Measurements from ENCODE around the gene NFIX. TPM values are rescaled to one million over a fixed set of nuclear protein-coding genes. Genes with fewer than 3 reads are reported as not detected.

The NFIX gene
- total RNA-seq, 4 donors from 2014 or later: 31.9 to 128 (median 105) TPM

DNA sequence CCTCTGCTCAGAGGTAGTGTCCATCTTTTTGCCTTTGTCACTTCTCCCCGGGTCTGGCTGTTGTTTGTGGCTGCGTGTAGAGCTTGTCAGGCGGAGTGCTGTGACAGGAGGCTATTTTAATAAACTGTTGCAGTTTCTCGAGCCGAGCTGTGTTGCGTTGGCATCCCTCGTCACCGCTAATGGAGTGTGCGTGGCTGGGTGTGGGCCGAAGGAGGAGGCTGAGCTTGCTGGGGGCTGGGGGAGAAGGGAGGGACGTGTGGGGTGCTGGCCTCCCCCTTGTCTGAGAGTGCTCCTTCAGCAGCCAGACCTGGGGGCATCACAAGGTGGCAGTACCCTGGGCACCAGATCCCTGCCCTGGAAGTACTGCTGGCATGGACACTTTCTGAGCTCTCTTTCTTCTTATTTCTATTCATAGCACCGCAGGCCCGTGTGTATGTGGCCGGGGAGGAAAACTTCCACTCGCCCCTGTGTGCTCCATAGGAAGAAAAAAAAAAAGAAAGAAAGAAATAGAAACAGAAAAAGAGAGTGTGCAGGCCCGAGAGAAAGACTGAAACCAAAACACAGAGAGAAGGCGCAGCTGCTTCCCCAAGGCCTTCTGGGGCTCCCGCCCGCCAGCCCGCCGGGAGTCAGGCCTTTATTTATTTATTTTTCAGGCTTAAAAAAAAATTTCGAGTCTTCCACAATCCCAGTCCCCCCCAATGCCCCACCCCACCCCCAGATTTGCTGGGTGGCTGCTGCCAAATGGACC, 27.0 kb downstream of the NFIX start:
- ATAC-seq (peak; percentile 53 to 58), DNase-seq (peak; percentile 64 to 88)
- intact Hi-C loops (cut with DNase I; ENCODE audit: low total_unique reads) (loop anchor here (5.0 kb wide), 1 partner anchor 1035 kb away; no protein-coding TSS in a partner anchor), in situ Hi-C loops (cut with MboI; ENCODE audit: low sequenced_read_pairs in 4 of 4) (no loop called here)
- H3K27ac ChIP-seq: peak overlapping the region; percentile 97 to 100 (median 99)
- TF ChIP-seq, protein P1, sequence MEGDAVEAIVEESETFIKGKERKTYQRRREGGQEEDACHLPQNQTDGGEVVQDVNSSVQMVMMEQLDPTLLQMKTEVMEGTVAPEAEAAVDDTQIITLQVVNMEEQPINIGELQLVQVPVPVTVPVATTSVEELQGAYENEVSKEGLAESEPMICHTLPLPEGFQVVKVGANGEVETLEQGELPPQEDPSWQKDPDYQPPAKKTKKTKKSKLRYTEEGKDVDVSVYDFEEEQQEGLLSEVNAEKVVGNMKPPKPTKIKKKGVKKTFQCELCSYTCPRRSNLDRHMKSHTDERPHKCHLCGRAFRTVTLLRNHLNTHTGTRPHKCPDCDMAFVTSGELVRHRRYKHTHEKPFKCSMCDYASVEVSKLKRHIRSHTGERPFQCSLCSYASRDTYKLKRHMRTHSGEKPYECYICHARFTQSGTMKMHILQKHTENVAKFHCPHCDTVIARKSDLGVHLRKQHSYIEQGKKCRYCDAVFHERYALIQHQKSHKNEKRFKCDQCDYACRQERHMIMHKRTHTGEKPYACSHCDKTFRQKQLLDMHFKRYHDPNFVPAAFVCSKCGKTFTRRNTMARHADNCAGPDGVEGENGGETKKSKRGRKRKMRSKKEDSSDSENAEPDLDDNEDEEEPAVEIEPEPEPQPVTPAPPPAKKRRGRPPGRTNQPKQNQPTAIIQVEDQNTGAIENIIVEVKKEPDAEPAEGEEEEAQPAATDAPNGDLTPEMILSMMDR (IDR thresholded peaks at IDR 0.05 in 4 of 5, conservative IDR thresholded peaks at IDR 0.05 in 1 of 5): no peak
- peak; percentile 66 to 82 for TF ChIP-seq POLR2A (IDR thresholded peaks at IDR 0.05)
- H3K4me3 ChIP-seq: peak overlapping the region; percentile 41 to 55 (median 51)
- H3K27me3 ChIP-seq: no peaks in the 10 kb centered on the region
- H3K9me3 ChIP-seq: no peaks in the 10 kb centered on the region
- H3K36me3 ChIP-seq: no peaks in the 10 kb centered on the region
- peaks cover 77 to 90% of the 10 kb centered on the region in 2 donors for H3K4me1 ChIP-seq

GRCh38 chr19:13022859-13023636, 27.8 kb downstream of the NFIX start:
- H3K9me3 ChIP-seq: no peaks in the 10 kb centered on the region
- DNase-seq (peak; percentile 82 to 91), ATAC-seq (peak; percentile 64 to 71)
- TF ChIP-seq, protein P1 (IDR thresholded peaks at IDR 0.05 in 4 of 5, conservative IDR thresholded peaks at IDR 0.05 in 1 of 5): peak in 2 of 5 experiments; percentile 29 to 34
- TF ChIP-seq POLR2A (IDR thresholded peaks at IDR 0.05): peak in 1 of 2 donors; percentile 13
- peak overlapping the region; percentile 41 to 55 (median 51) for H3K4me3 ChIP-seq
- H3K27ac ChIP-seq: peak overlapping the region; percentile 97 to 100 (median 99)
- in situ Hi-C loops (cut with MboI; ENCODE audit: low sequenced_read_pairs in 4 of 4) (no loop called here), intact Hi-C loops (cut with DNase I; ENCODE audit: low total_unique reads) (loop anchor here (5.0 kb wide), 1 partner anchor 1036 kb away; no protein-coding TSS in a partner anchor)
- H3K4me1 ChIP-seq: peaks cover 77 to 91% of the 10 kb centered on the region in 2 donors
- H3K27me3 ChIP-seq: no peaks in the 10 kb centered on the region
- no peaks in the 10 kb centered on the region for H3K36me3 ChIP-seq

DNA sequence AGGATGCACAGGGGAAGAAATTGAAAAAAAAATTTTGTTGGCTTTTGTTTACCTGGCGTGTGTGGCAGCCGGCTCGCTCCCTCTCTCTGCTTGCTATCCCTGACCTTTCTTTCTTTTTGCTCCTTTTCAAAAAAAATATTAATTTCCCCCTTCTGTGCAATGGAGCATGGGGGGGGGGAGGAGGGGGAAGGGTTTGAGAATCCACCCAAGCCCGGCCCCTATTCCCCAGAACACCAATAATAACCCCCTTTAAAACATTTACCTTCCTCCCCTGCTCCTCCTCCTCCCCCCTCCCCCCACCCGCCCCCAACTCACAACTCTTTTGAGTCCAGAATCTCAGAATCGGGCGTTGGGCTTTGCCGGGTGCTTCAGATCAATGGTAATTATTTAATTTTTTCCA, 28.4 kb downstream of the NFIX start:
- intact Hi-C loops (cut with DNase I; ENCODE audit: low total_unique reads): loop anchor here (5.0 kb wide), 1 partner anchor 1036 kb away; no protein-coding TSS in a partner anchor
- peak in 1 of 2 donors; percentile 13 for DNase-seq
- no peak for ATAC-seq
- H3K27me3 ChIP-seq: no peaks in the 10 kb centered on the region
- H3K4me1 ChIP-seq: peaks cover 80 to 92% of the 10 kb centered on the region in 2 donors
- in situ Hi-C loops (cut with MboI; ENCODE audit: low sequenced_read_pairs in 4 of 4): no loop called here
- peak overlapping the region; percentile 43 to 55 (median 51) for H3K4me3 ChIP-seq
- H3K36me3 ChIP-seq: no peaks in the 10 kb centered on the region
- TF ChIP-seq POLR2A (IDR thresholded peaks at IDR 0.05): no peak
- TF ChIP-seq, protein P1 (IDR thresholded peaks at IDR 0.05 in 4 of 5, conservative IDR thresholded peaks at IDR 0.05 in 1 of 5): no peak
- H3K27ac ChIP-seq: peak overlapping the region; percentile 97 to 100 (median 99)
- no peaks in the 10 kb centered on the region for H3K9me3 ChIP-seq

GRCh38 chr19:13024126-13024950, 29.1 kb downstream of the NFIX start:
- in situ Hi-C loops (cut with MboI; ENCODE audit: low sequenced_read_pairs in 4 of 4) (no loop called here), intact Hi-C loops (cut with DNase I; ENCODE audit: low total_unique reads) (loop anchor here (5.0 kb wide), 1 partner anchor 1037 kb away; no protein-coding TSS in a partner anchor)
- no peaks in the 10 kb centered on the region for H3K27me3 ChIP-seq
- H3K9me3 ChIP-seq: no peaks in the 10 kb centered on the region
- peak overlapping the region; percentile 43 to 55 (median 51) for H3K4me3 ChIP-seq
- peaks cover 80 to 93% of the 10 kb centered on the region in 2 donors for H3K4me1 ChIP-seq
- H3K27ac ChIP-seq: peak overlapping the region; percentile 97 to 100 (median 99)
- TF ChIP-seq, protein P1 (IDR thresholded peaks at IDR 0.05 in 4 of 5, conservative IDR thresholded peaks at IDR 0.05 in 1 of 5): no peak
- H3K36me3 ChIP-seq: no peaks in the 10 kb centered on the region
- ATAC-seq: no peak
- peak in 1 of 2 donors; percentile 31 for DNase-seq

Measured in gastrocnemius medialis (tissue), 4 donors.